ENCODE data around the gene IFNLR1. TPM values are rescaled to one million over a fixed set of nuclear protein-coding genes. Genes with fewer than 3 reads are reported as not detected.

Gene IFNLR1
- total RNA-seq, 4 donors from 2014 or later, result 10.4 to 16.4 (median 14.4) TPM

- WGBS, 2 donors, result 91 to 95% methylated on average over 18 of the region's 18 CpGs
- TF ChIP-seq CTCF (IDR thresholded peaks at IDR 0.05), result no peak
- no peak for TF ChIP-seq POLR2A (IDR thresholded peaks at IDR 0.05)
- intact Hi-C loops (cut with DNase I; ENCODE audit: low total_unique reads), result loop anchor here (5.0 kb wide), 1 partner anchor 726 kb away; no protein-coding TSS in a partner anchor
- H3K4me3 ChIP-seq (ENCODE audit: low read depth, poor library complexity, severe bottlenecking), result no peak overlapping the region
- DNase-seq (ENCODE audit: low spot score in 2 of 2), result peak in 1 of 2 donors; percentile 76
Observed at GRCh38 chr1:24156542-24157260, 30.4 kb downstream of the IFNLR1 start.

GRCh38 chr1:24155011-24155782 is 31.9 kb downstream of the IFNLR1 start:
- H3K4me3 ChIP-seq (ENCODE audit: low read depth, poor library complexity, severe bottlenecking), result no peak overlapping the region
- no peak for TF ChIP-seq POLR2A (IDR thresholded peaks at IDR 0.05)
- no peak for TF ChIP-seq CTCF (IDR thresholded peaks at IDR 0.05)
- peak in 1 of 2 donors; percentile 67 for DNase-seq (ENCODE audit: low spot score in 2 of 2)
- intact Hi-C loops (cut with DNase I; ENCODE audit: low total_unique reads), result loop anchor here (5.0 kb wide), 1 partner anchor 727 kb away; no protein-coding TSS in a partner anchor
- WGBS, 2 donors, result 46 to 58% methylated on average over 10 to 11 of the region's 11 CpGs

GRCh38 chr1:24154215-24154614 is 32.9 kb downstream of the IFNLR1 start:
- intact Hi-C loops (cut with DNase I; ENCODE audit: low total_unique reads), result no loop called here
- peak in 1 of 2 donors; percentile 48 for DNase-seq (ENCODE audit: low spot score in 2 of 2)
- H3K4me3 ChIP-seq (ENCODE audit: low read depth, poor library complexity, severe bottlenecking), result no peak overlapping the region
- WGBS, 2 donors, result 66 to 80% methylated on average over 8 of the region's 8 CpGs
- no peak for TF ChIP-seq POLR2A (IDR thresholded peaks at IDR 0.05)
- TF ChIP-seq CTCF (IDR thresholded peaks at IDR 0.05), result no peak

GRCh38 chr1:24152631-24153494 is 34.2 kb downstream of the IFNLR1 start:
- DNase-seq (ENCODE audit: low spot score in 2 of 2), result peak in 1 of 2 donors; percentile 67
- TF ChIP-seq POLR2A (IDR thresholded peaks at IDR 0.05) (no peak), CTCF (IDR thresholded peaks at IDR 0.05) (no peak)
- no peak overlapping the region for H3K4me3 ChIP-seq (ENCODE audit: low read depth, poor library complexity, severe bottlenecking)
- intact Hi-C loops (cut with DNase I; ENCODE audit: low total_unique reads), result no loop called here
- 81 to 87% methylated on average over 10 of the region's 10 CpGs for WGBS, 2 donors

GRCh38 chr1:24151175-24151533 is 35.9 kb downstream of the IFNLR1 start:
- intact Hi-C loops (cut with DNase I; ENCODE audit: low total_unique reads), result no loop called here
- DNase-seq (ENCODE audit: low spot score in 2 of 2), result peak in 1 of 2 donors; percentile 74
- H3K4me3 ChIP-seq (ENCODE audit: low read depth, poor library complexity, severe bottlenecking), result no peak overlapping the region
- TF ChIP-seq CTCF (IDR thresholded peaks at IDR 0.05), result no peak
- no peak for TF ChIP-seq POLR2A (IDR thresholded peaks at IDR 0.05)
- 16 to 17% methylated on average over 12 of the region's 12 CpGs for WGBS, 2 donors
